OCI-M2 (cell line): ENCODE data around the gene PPP6R2.
"Not testable (repeated sequence)": the region's sequence is repeated elsewhere in the genome, so short reads cannot be mapped to it uniquely, and the experiment has no call there.

ENCODE experiments used
- DNase-seq: peaks from one replicate; lab custom pipeline; 2025; ENCODE audit not compliant: unreplicated experiment; lab: John Stamatoyannopoulos, UW

Gene PPP6R2

DNA sequence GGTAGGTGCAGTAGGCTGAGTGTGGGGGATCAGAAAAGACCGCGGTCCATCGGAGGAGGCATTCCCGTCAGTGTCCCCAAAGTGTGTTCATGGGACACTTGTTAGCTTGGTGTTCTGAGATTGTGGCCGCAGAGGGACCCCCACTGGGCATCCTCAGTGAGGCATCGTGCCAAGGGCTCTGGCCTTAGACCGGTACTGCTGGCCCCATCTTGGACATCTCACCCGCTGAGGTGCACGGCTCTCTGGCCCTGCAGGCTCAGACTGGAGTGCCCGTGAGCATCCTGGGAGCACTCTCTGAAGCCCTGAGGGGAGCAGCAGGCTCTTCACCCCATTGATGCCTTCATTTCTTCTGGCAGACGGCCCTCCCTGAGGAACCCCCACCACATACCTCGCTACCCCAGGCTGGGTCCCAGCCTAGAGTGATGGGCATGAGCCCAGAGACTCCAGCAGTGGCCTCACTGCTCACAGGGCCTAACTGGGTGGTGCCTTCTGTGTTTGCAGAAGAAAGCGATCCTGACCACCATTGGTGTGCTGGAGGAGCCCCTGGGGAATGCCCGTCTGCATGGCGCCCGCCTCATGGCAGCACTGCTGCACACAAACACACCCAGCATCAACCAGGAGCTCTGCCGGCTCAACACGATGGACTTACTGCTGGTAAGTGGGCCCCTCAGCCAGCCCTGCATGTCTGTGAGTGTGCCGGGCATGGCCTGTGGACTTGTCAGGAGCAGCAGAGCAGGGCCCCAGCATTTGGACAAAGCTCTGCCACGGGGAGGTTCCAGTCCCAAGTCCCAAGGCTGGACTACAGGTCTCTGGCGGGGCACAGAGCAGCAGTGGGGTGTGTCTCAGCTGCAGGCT lies 80.1 kb downstream of the PPP6R2 start:
- DNase-seq, result no peak

DNA sequence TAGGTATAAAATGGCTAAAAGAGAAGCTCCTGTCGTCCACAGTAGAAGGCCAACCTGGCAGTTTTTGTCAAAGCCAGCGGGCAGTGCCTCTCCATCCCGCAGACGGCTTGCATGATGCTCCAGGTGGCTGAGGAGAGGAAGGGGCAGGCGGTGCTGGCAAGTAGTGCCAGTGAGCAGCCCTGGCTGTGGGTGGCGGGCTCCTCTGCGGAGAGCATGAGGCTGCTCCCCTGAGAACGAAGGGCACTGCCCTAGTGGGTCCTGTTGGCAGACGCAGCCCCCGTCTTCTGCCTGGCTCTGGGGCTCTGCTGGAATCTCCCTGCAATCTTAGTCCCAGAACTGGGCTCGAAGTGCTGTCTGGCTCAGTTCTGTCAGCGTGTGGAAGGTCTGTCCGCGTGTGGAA lies 80.8 kb downstream of the PPP6R2 start:
- DNase-seq, result no peak

DNA sequence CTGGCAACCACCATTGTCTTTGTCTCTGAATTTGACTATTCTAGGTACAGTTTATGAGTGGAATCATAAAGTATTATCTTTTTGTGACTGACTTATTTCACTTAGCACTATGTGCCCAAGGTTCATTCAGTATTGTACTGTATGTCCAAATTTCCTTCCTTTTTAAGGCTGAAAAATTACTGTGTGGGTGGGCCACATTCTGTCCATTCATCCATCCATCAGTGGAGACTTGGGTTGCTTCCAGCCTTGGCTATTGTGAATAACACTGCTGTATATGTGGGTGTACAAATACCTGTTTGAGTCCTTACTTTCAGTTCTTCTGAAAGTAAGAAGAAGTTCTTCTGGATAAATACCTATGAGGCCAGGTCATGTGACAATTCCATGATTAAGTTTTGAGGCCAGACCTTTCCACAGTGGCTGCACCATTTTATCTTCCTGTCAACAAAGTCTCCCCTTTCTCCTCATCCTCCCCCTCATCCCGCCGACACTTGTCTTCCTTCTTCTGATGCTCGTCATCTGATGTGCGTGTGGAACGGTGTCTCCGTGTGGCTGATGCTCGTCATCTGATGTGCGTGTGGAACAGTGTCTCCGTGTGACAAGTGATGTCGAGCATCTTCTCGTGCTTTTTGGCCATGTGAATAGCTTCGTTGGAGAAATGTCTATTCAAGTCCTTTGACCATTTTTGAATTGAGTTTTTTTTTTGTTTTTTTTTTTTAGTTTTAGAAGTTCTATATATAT lies 82.2 kb downstream of the PPP6R2 start:
- no peak for DNase-seq

DNA sequence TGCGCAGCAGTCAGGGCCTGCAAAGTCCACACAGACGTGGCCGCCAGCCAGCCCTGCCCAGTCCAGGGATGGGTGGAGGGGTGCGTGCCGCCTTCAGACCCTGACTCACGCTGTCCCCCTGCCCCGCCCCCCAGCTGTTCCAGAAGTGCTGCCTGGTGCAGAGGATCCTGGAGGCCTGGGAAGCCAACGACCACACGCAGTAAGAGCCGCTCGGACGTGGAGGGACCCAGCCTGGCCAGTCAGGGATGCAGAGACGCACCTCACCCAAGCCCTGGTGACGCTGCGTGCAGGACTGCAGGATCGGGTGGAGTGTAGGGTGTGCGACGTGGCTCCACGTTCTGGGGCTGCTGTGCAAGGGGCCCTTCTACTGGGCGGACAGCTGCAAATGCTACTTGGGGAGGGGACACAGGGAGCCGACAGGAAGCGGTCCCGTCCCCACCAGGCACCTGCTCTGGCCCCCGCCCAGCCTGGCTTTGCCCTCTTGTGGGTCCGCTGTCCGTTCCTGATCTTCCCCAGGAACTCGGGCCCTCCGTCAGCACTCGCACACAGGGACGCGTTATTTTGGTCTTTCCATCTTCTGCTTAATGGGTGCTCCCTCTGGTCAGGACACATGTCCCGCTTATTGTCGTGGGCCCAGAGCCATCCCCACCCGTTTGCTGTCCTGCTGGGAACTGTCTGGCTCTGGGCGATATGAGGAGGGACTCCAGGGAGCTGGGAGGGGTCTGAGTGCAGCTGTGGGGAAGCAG lies 89.2 kb downstream of the PPP6R2 start:
- no peak for DNase-seq

DNA sequence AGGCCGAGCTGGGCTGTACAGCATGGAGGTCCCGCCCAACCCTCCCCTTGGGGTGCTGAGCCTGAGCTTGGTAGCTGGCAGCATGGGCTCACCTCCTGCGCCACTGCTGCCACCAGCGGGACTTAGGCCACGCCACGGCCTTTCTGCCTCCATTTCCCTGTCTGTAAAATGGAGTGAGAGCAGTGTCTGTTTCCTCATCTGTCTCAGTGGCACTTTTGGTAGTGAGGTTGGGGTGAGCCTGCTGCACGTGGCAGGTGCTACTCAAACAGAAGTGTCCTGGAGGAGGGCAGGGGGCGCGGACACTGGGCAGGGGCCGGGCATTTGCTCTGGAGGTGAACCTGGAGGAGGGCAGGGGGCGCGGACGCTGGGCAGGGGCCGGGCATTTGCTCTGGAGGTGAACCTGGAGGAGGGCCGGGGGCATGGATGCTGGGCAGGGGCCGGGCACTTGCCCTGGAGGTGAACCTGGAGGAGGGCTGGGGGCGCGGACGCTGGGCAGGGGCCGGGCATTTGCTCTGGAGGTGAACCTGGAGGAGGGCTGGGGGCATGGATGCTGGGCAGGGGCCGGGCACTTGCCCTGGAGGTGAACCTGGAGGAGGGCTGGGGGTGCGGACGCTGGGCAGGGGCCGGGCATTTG lies 89.9 kb downstream of the PPP6R2 start:
- not testable (repeated sequence) for DNase-seq

DNA sequence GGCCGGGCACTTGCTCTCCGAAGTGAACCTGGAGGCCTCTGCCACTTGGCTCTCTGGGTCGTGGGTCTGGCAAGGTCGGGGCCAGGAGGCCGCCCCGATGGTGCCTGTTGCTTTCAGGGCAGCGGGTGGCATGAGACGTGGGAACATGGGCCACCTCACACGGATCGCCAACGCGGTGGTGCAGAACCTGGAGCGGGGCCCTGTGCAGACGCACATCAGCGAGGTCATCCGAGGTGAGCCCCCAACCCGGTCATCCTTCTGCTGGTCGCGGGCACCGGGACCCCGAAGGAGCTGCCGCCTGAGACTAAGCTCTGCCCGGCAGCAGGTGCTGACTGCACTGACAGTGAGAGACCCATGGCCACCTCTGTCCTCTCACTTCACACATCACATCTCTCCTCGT lies 91.7 kb downstream of the PPP6R2 start:
- no peak for DNase-seq

DNA sequence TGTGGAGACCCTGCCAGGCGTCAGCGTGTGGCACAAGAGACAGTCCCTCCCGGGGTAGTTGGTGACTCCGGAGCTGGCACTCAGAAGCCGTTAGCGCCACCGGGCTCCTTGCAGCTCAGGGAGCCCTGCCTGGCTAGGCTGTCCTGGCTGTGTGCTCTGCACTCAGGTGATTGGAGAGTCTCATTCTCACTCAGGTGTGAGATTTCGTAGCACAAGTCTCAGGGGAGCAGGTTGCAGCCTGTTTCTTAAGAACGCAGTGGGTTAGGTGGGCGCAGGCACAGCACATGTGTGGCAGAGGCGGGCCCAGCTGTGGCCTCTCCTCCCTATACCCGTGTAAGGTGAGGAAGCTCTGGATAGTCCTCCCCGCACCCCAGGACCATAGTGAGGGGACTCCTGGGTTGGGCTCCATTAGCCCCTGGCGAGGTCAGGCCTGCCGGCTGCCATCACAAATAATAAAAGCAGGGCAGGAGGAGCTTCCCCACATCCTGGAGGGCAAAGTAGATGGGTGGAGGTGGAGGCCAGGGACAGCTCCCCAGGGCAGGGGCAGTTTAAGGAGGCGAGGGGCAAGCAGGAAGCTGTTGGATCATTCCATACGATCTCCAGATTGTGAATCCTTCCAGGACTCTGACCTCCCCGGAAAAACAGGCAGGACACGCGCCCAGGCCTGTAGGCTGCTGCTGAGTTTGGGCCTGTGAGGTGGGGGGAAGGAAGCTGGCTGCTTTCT lies 92.3 kb downstream of the PPP6R2 start:
- DNase-seq, result no peak

DNA sequence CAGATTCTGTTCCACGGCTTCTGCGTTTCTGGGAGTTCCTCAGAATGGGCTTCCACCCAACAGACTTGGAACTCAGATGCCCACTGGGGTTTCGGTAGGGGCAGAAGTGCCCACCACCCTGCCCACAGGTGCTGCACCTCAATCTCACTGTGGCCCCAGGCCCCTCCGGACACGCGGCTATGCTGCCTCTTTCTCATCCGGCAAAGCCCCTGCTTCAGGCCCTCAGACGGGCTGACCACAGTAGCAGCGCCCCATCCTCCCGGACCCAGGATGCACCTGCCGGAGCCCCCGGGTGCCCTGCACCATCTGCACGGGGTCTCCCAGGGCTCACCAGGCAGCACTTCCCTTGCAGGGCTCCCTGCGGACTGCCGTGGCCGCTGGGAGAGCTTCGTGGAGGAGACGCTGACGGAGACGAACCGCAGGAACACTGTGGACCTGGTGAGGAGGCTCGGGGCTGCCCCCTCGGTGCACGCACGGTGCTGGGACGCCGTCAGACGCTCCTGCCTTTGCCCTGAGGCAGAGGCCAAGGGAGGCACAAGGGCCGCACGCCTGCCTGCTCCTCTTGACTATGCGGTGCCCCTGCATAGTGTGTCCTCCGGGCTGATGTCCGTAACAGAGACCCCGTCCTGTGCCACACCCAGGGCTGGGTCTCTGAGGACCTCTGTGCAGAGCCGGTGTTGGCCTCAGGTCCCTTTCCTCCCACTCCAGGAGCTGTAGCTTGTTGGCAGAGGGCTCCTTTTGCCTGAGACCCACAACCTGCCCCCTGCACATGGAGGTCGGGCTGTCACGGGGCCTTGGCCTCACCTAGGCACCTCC lies 93.1 kb downstream of the PPP6R2 start:
- DNase-seq, result no peak

DNA sequence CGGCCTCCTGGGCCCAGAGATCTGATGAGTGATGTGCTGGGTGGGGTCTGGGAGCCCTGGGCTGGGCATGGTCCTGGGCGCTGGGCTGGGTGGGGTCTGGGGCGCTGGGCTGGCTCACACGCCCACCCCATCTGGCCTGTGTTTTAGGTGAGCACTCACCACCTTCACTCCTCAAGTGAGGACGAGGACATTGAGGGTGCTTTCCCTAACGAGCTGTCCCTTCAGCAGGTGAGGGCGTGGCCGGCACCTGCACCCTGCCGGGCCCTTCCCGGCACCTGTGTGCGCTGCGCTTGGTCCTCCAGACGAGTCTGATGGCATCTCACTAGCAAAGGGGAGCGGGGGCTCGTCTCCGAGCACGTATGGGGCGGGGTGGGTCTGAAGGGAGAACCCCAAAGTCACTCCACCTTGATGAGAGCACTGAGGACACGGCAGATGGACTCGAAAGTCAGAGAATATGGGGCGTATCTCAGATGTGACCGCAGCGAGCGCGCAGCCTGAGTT lies 93.8 kb downstream of the PPP6R2 start:
- DNase-seq, result no peak

DNA sequence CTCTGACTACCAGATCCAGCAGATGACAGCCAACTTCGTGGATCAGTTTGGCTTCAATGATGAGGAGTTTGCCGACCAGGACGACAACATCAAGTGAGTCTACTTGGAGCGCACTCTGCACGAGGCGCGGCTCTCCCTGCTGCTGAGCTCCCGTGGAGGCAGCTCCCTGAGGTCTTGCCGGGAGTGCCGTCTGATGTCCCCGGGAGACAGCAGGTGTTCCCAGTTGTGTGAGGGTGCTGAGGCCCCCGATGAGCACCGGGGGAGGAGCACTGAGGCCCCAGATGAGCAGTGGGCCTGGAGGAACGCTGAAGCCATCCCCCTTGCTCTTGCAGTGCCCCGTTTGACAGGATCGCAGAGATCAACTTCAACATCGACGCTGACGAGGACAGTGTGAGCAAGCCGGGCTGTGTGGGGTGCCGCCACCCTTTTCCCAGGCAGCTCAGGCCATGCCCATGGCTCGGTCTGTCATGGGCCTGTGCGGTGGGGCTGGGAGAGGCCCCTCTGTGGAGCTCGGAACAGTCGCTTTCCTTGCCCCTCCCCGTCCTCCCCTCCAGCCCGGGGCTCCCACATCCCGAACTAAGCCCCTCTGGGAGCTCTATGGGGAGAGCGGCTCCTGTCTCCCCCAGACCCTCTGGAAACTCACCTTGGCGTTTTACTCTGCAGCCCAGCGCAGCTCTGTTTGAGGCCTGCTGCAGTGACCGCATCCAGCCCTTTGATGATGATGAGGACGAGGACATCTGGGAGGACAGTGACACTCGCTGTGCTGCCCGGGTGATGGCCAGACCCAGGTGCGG lies 94.6 kb downstream of the PPP6R2 start:
- no peak for DNase-seq

DNA sequence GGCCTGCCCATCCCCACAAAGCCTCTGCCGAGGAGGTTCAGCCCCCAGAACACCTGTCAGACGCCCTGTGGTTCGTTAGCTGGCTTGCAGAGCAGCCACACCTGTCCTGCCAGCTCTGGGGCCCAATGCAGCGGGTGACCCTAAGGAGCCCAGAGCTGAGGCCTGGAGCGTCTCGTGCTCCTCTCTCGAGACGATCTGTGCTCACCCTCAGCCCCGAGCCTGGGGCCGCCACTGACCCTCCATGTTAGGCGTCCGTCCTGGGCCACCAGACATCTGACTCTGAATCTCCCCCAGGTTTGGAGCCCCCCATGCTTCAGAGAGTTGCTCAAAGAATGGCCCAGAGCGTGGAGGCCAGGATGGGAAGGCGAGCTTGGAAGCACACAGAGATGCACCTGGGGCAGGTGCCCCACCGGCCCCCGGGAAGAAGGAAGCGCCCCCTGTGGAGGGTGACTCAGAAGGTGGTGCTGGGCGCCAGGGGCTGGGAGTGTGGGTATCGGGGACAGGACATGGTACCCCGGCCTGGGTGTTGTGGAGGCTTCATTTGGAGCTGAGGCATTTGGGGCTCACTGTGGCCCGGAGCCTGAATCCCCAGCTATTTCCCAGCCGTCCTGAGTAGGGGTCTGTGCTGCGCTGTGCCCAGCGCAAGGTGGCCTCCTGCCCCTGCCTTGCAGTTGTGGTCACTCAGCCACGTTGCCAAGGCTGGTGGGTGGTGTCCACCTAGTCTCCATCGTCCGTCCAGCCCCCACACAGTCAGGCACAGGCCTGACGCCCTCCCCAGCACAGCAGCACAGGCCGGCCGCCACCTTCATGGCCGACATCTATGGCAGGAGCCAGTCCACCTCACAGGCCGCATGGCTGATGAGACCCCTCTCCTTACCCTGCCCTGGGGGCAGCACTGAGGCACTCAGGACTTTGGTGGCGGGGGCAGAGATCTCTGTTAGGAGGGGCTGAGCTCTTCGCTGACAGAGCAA lies 95.5 kb downstream of the PPP6R2 start:
- no peak for DNase-seq

DNA sequence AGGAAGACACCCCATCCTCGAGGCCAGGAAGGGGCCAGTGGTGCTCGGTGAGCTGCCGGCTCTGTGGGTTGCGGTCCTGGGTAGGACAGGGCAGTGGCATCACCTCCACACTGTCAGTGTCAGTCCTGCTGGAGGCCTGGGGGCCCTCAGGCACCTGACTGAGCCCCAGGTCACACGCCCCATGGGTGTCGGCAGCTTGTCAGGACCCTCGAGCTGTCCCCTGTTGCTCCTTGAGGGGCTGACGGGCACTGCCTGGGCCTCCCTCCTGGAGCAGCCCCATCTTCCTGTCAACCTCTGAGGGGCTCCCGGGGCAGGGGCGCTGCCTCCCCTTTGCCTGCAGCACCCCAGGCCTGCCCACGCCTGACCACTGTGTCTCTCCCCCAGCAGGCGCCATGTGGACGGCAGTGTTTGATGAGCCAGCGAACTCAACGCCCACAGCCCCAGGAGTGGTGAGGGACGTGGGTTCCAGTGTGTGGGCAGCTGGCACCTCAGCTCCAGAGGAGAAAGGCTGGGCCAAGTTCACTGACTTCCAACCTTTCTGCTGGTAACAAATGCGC lies 96.3 kb downstream of the PPP6R2 start:
- DNase-seq, result no peak

DNA sequence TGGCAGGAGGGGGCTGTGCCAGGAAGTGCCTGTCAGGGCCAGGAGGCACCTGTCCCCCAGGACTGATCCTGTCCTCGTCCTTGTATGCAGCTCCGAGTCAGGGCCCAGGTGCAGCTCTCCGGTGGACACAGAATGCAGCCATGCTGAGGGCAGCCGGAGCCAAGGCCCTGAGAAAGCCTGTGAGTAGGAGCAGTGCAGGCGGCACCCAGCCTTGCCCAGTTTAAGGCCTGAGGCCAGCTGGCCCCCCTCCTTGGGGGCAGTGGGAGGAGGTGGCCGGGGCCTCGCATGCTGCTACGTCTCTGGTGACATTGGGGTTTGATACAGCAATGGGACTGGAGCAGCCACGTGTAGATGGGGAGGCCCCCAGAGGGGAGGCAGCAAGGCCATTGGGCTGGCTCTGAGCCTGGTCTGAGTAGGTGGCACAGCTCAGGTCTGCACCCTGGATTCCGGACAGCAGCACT lies 96.8 kb downstream of the PPP6R2 start:
- no peak for DNase-seq

DNA sequence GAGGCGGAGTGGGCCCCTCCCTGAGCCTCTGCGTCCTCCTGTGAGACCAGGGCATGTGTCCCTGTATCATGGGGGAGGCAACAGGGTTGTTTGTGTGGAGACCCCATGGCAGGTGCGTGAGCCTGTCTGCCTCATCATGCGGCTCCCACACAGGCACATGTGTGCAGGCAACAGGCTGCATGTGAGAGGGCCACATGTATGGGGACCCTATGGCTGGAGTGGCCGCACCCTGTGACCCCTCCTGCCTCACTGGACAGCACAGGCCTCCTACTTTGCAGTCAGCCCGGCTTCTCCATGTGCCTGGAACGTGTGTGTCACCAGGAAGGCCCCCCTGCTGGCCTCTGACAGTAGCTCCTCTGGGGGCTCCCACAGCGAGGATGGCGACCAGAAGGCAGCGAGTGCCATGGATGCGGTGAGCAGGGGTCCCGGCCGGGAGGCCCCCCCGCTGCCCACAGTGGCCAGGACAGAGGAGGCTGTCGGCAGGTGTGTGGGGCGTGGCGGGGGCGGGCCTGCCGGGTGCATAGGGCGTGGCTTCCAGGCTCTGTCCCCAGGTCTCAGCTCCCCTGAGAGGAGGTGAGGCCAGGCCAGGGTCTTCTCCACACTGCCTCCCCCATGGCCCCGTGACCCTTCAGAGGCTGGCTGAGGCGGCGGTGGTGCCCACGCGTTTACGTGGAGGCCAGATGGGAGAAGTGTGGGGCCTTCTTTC lies 97.6 kb downstream of the PPP6R2 start:
- DNase-seq, result no peak

DNA sequence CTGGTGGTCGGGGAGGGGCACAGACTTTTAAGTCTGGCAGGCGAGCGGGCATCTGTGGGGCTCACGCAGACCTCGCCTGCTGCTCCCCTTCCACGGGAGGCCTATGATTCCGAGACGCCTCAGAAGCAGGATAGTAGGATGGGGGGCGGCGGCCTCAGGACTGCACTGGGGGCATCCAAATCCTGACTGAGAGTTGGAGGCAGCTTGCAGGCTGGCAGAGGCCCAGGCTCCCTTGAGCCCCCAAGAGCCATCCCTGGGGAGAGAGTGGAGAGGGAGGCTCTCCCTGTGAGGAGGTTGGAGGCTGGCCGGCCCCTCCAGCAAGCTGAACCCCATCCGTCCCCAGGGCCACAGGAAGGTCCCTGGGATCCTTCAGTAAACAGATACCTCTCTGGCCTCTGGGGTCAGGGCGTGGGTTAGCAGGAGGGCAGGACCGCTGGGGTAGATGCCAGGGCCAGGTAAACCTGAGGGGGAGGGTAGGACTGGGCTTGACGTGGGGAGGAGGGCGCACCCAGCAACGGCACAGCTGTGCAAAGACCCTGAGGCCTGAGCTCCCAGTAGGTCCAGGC lies 98.4 kb downstream of the PPP6R2 start:
- no peak for DNase-seq

DNA sequence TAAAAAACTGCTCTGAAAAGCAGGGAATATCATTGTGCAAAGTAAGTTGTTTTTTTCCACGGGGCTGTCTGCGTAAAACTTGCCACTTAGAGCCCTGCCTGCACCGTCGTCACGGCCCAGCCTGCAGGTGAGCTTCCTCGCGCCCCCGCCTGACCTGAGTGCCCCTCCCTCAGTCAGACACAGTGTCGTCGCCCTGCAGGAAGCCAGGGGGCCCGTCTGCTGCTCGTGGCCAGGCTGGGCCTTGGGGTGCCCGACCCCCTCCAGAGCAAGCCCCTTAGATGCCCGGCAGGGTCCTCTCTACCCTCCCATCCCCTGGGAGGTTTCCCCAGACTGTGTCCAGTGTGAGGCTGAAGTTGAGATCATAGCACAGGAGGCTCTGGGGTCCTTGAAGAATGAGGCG lies 100.1 kb downstream of the PPP6R2 start:
- no peak for DNase-seq
